ENCODE results near the gene CCDC57.

DNA sequence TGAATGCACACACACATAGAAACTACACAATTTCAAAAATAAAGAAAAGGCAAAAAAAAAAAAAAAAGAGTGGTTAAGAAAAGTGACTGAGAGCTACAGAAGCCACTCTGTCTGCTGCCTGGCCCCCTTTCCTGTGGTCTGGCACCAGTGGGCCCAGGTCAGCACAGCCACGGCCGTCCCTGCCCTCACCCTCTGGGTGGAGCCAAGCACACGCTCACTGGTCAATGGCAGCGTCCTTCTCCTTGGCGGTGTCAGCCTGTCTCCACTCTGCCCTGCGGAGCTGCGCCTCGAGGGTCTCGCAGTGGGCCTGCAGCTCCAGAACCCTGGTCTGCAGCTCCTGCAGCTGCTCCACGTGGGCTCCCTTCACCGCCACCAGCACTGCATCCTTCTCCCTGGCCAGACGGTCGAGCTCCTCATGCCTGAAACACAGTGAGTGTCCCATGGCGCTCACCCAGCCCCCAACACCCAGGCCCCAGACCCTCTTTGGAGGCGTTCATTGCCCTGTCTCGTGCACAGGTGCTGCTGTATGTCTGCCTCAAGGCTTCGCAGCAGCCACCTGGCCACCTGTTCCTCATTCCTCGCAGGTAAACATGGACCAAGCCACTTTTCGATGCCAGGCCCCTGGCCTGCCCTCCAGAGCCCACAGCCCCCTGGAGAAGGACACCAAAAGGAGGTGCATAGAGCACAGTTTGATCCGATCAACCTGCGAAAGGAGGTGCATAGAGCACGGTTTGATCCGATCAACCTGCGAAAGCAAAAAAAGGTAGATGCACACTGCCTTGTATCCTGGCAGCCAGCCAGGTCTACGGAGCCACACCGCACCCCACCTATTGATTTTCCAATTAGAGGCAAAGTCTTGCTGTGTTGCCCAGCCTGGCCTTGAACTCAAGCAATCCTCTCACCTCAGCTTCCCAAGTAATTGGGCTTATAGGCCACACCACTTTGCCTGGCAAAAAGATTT is 24.4 kb downstream of the CCDC57 start:
- TF ChIP-seq CTCF (IDR thresholded peaks at IDR 0.05) (no peak), POLR2AphosphoS5 (IDR thresholded peaks at IDR 0.05) (no peak), POLR2A (IDR thresholded peaks at IDR 0.05) (no peak)
